ENCODE data around the gene MYO15B.

Gene MYO15B

DNA sequence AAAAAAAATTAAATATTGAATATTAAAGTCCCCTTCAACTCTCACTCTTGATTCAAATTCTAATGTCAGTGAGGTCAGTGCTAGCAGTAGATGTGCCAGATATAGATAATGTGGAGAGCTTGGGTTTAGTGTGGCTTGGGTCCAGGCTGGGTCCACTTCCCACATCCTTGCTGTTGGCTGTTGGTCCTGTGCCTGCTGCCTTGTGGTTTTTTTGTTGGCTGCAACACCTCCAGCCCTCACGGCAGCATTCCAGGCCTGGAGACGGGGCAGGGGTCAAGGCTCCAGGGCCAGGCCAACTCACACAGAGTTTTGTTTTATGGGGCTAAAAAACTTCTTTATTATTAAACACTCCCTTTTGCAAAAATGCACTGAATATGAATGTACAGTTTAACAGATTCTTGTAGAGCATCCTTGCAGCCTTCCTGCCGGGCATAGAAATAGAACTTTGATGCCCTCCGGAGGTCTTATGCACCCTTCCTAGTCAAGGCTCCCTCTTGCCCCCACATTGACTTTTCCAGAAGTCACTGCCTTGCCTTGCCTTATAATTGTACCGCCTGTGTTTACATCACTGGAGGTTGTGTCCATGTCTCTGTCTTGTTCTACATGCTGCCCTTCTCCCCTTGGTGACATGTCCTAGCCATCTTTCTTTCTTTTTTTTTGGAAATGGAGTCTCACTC is 25.5 kb upstream of the MYO15B start:
- ATAC-seq (ENCODE audit: insufficient read depth, low read depth): no peak
- H3K27ac ChIP-seq (ENCODE audit: low read length): no peak overlapping the region
- DNase-seq: no peak

DNA sequence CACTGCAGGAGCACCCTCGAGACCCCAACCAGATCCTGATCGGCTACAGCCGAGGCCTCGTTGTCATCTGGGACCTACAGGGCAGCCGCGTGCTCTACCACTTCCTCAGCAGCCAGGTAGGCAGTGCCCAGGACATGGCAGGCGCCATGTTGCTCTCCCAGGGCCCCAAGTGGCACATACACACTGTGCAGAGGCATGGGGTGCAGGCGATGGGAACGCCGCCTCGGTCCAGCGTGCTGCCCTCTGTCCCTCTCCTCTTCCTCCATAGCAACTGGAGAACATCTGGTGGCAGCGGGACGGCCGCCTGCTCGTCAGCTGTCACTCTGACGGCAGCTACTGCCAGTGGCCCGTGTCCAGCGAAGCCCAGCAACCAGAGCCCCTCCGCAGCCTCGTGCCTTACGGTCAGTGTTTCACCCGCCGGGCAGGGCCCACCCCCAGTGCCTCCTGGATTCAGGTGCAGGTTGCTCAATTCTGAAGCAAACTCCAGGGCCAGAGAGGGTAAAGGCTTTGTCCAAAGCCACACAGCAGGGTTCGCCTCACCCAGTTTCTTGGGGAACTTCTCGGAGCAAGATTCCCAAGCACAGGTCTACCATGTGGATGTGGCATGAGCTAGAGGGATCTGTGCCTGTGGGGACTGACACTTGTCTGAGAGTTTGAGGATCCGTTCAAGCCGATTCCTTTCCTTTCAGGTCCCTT is 24.4 kb upstream of the MYO15B start:
- Histone ChIP-seq H4K20me1 (ENCODE audit: insufficient read depth, low read length) (no peaks in the 10 kb centered on the region), H3K4me3 (ENCODE audit: low read depth in 1 of 2, low read length in 2 of 2) (no peak overlapping the region), H3K4me2 (ENCODE audit: insufficient read depth, low read length) (no peak overlapping the region), H3K9ac (ENCODE audit: low read depth, low read length) (no peak overlapping the region), H3K9me3 (ENCODE audit: insufficient read depth, low read length, severe bottlenecking) (no peaks in the 10 kb centered on the region), H3K4me1 (ENCODE audit: insufficient read depth, low read length) (no peaks in the 10 kb centered on the region), H3K36me3 (ENCODE audit: insufficient read depth, low read length) (no peaks in the 10 kb centered on the region), H3K27me3 (ENCODE audit: insufficient read depth, low read length, poor library complexity) (no peaks in the 10 kb centered on the region), H2AFZ (ENCODE audit: low read depth, low read length) (no peak overlapping the region), H3K79me2 (ENCODE audit: insufficient read depth, low read length) (no peaks in the 10 kb centered on the region), H3K27ac (ENCODE audit: low read length) (no peak overlapping the region)
- no peak for ATAC-seq (ENCODE audit: insufficient read depth, low read depth)
- TF ChIP-seq, protein P1, sequence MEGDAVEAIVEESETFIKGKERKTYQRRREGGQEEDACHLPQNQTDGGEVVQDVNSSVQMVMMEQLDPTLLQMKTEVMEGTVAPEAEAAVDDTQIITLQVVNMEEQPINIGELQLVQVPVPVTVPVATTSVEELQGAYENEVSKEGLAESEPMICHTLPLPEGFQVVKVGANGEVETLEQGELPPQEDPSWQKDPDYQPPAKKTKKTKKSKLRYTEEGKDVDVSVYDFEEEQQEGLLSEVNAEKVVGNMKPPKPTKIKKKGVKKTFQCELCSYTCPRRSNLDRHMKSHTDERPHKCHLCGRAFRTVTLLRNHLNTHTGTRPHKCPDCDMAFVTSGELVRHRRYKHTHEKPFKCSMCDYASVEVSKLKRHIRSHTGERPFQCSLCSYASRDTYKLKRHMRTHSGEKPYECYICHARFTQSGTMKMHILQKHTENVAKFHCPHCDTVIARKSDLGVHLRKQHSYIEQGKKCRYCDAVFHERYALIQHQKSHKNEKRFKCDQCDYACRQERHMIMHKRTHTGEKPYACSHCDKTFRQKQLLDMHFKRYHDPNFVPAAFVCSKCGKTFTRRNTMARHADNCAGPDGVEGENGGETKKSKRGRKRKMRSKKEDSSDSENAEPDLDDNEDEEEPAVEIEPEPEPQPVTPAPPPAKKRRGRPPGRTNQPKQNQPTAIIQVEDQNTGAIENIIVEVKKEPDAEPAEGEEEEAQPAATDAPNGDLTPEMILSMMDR (IDR thresholded peaks at IDR 0.05; ENCODE audit: borderline replicate concordance, extremely low read depth, low read length, poor library complexity, severe bottlenecking): no peak
- no peak for TF ChIP-seq EZH2 (IDR thresholded peaks at IDR 0.05; ENCODE audit: borderline replicate concordance, low read depth, low read length, severe bottlenecking)
- DNase-seq: no peak

More for the DNA sequence above, 25.5 kb upstream of the MYO15B start:
- Histone ChIP-seq H4K20me1 (ENCODE audit: insufficient read depth, low read length) (no peaks in the 10 kb centered on the region), H3K9me3 (ENCODE audit: insufficient read depth, low read length, severe bottlenecking) (no peaks in the 10 kb centered on the region), H3K4me1 (ENCODE audit: insufficient read depth, low read length) (no peaks in the 10 kb centered on the region), H3K4me3 (ENCODE audit: low read depth in 1 of 2, low read length in 2 of 2) (no peak overlapping the region), H3K79me2 (ENCODE audit: insufficient read depth, low read length) (no peaks in the 10 kb centered on the region), H3K36me3 (ENCODE audit: insufficient read depth, low read length) (no peaks in the 10 kb centered on the region), H3K4me2 (ENCODE audit: insufficient read depth, low read length) (no peak overlapping the region), H3K9ac (ENCODE audit: low read depth, low read length) (no peak overlapping the region), H3K27me3 (ENCODE audit: insufficient read depth, low read length, poor library complexity) (no peaks in the 10 kb centered on the region), H2AFZ (ENCODE audit: low read depth, low read length) (no peak overlapping the region)
- no peak for TF ChIP-seq EZH2 (IDR thresholded peaks at IDR 0.05; ENCODE audit: borderline replicate concordance, low read depth, low read length, severe bottlenecking)
- TF ChIP-seq, protein P1 (IDR thresholded peaks at IDR 0.05; ENCODE audit: borderline replicate concordance, extremely low read depth, low read length, poor library complexity, severe bottlenecking): peak; percentile 13

DNA sequence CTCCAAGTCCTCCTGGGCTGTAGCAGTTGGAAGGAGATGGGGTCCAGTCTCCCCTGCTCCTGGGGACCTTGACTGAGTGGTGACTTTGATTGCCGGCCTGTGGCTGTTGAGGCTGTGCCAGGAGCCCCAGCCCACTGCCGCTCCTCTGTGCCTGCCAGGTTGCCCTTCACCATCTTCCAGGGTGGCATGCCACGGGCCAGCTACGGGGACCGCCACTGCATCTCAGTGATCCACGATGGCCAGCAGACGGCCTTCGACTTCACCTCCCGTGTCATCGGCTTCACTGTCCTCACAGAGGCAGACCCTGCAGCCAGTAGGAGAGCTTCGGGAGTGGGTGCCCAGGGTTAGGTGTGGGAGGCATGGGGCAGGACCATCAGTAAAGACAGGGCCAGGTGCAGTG is 23.4 kb upstream of the MYO15B start:
- ATAC-seq (ENCODE audit: insufficient read depth, low read depth): no peak
- Histone ChIP-seq H3K4me1 (ENCODE audit: insufficient read depth, low read length) (no peaks in the 10 kb centered on the region), H3K79me2 (ENCODE audit: insufficient read depth, low read length) (no peaks in the 10 kb centered on the region), H4K20me1 (ENCODE audit: insufficient read depth, low read length) (no peaks in the 10 kb centered on the region), H3K9me3 (ENCODE audit: insufficient read depth, low read length, severe bottlenecking) (no peaks in the 10 kb centered on the region), H3K9ac (ENCODE audit: low read depth, low read length) (no peak overlapping the region), H3K36me3 (ENCODE audit: insufficient read depth, low read length) (no peaks in the 10 kb centered on the region), H3K27ac (ENCODE audit: low read length) (no peak overlapping the region), H3K4me2 (ENCODE audit: insufficient read depth, low read length) (no peak overlapping the region), H3K27me3 (ENCODE audit: insufficient read depth, low read length, poor library complexity) (no peaks in the 10 kb centered on the region), H2AFZ (ENCODE audit: low read depth, low read length) (no peak overlapping the region), H3K4me3 (ENCODE audit: low read depth in 1 of 2, low read length in 2 of 2) (no peak overlapping the region)
- TF ChIP-seq EZH2 (IDR thresholded peaks at IDR 0.05; ENCODE audit: borderline replicate concordance, low read depth, low read length, severe bottlenecking): no peak
- TF ChIP-seq, protein P1 (IDR thresholded peaks at IDR 0.05; ENCODE audit: borderline replicate concordance, extremely low read depth, low read length, poor library complexity, severe bottlenecking): no peak
- no peak for DNase-seq
